Measurements from ENCODE around the gene RAPGEF3.

GRCh38 chr12:47804171-47804570 is 45.5 kb upstream of the RAPGEF3 start:
- no peak for TF ChIP-seq NFIB (CRISPR knock-in tag; IDR thresholded peaks at IDR 0.05; ENCODE audit: borderline replicate concordance)
- TF ChIP-seq CTCF (CRISPR knock-in tag; IDR thresholded peaks at IDR 0.05), result no peak
- no peak for TF ChIP-seq TAF1 (CRISPR knock-in tag; IDR thresholded peaks at IDR 0.05)
- TF ChIP-seq KDM6A (CRISPR knock-in tag; IDR thresholded peaks at IDR 0.05; ENCODE audit: low read depth), result no peak
- no peak for TF ChIP-seq ZNF274 (CRISPR knock-in tag; IDR thresholded peaks at IDR 0.05)
- TF ChIP-seq ZNF704 (CRISPR knock-in tag; IDR thresholded peaks at IDR 0.05; ENCODE audit: borderline replicate concordance), result no peak
- no peak for TF ChIP-seq MAFK (conservative IDR thresholded peaks at IDR 0.05 in 1 of 2, IDR thresholded peaks at IDR 0.05 in 1 of 2; ENCODE audit: low read length in 2 of 2)
- TF ChIP-seq AHR (CRISPR knock-in tag; IDR thresholded peaks at IDR 0.05), result no peak
- TF ChIP-seq, protein P1, sequence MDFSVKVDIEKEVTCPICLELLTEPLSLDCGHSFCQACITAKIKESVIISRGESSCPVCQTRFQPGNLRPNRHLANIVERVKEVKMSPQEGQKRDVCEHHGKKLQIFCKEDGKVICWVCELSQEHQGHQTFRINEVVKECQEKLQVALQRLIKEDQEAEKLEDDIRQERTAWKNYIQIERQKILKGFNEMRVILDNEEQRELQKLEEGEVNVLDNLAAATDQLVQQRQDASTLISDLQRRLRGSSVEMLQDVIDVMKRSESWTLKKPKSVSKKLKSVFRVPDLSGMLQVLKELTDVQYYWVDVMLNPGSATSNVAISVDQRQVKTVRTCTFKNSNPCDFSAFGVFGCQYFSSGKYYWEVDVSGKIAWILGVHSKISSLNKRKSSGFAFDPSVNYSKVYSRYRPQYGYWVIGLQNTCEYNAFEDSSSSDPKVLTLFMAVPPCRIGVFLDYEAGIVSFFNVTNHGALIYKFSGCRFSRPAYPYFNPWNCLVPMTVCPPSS (IDR thresholded peaks at IDR 0.05), result no peak
